OCI-LY7 (cell line): ENCODE results near the gene PPARG.

Experiments
- CTCF ChIP-seq: fragments of 200-600 bp; sonication (generic); conservative IDR thresholded peaks from 2 replicates; pipeline ENCODE4 v1.5.1; 2014; ENCODE audit warnings: mild to moderate bottlenecking, antibody characterized with exemption, low read length, moderate library complexity, mixed read lengths
- EZH2phosphoT487 ChIP-seq: fragments of 200-600 bp; sonication (generic); IDR thresholded peaks from 2 replicates; pipeline ENCODE4 v1.6.1; 2018; ENCODE audit warnings: low read depth, borderline replicate concordance, mild to moderate bottlenecking, mixed run types, antibody characterized with exemption, low read length, moderate library complexity, mixed read lengths

DNA sequence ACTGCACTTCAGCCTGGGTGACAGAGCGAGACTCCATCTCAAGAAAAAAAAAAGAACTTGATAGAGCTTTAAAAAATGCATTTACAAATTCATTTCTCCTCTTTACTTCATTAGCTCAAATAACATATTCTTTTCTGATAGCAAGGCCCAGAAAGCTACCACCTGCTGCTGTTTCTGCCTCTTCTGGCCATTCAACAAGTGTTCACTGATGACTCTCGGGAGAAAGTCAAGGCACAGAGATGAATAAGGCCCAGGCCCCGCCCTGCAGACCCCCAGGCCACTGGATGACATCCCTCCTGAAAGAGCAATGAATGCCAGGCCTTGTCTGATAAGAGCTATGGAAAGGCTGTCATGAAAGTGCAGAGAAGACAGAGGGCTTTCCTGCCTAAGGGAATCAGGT lies 181.8 kb downstream of the PPARG start:
- TF ChIP-seq CTCF (no peak), EZH2phosphoT487 (no peak)
